Right lobe of liver (tissue), 4 donors: ENCODE measurements around the gene CUBN.

Experiments
- POLR2A ChIP-seq: fragments of 450-650 bp; IDR thresholded peaks from one replicate; pipeline ENCODE4 v1.6.1; 2017; ENCODE audit warnings: antibody characterized with exemption, mild to moderate bottlenecking
- TF ChIP-seq, protein P1 (sequence below), 4 donors: fragments of 200-600 bp in 3 of 4; fragments of 450-650 bp in 1 of 4; IDR thresholded peaks; one replicate each; pipeline versions ENCODE4 v1.5.1 to v1.8.0; 2016 to 2022; ENCODE audit warnings: antibody characterized with exemption in 4 of 4, mild to moderate bottlenecking in 2 of 4
- donor health status: DM: no; HTN: no; CAD: no.
- donor health status: DM: no; HTN: no; CAD: no.
- donor health status: DM: no; HTN: yes; CAD: no.

DNA sequence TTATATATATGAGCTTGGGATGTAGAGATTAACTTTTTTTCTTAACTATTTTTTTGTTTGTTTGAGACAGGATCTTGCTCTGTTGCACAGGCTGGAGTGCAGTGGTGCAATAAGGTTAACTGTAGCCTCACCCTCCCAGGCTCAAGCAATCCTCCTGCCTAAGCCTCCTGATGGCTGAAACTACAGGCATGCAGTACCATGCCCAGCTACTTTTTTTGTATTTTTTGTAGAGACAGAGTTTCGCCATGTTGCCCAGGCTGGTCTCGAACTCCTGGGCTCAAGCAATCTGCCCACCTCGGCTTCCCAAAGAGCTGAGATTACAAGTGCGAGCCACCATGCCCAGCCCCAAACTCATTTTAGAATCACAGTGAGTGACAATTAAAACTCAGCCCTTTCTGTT is 105.2 kb downstream of the CUBN start:
- TF ChIP-seq, protein P1, sequence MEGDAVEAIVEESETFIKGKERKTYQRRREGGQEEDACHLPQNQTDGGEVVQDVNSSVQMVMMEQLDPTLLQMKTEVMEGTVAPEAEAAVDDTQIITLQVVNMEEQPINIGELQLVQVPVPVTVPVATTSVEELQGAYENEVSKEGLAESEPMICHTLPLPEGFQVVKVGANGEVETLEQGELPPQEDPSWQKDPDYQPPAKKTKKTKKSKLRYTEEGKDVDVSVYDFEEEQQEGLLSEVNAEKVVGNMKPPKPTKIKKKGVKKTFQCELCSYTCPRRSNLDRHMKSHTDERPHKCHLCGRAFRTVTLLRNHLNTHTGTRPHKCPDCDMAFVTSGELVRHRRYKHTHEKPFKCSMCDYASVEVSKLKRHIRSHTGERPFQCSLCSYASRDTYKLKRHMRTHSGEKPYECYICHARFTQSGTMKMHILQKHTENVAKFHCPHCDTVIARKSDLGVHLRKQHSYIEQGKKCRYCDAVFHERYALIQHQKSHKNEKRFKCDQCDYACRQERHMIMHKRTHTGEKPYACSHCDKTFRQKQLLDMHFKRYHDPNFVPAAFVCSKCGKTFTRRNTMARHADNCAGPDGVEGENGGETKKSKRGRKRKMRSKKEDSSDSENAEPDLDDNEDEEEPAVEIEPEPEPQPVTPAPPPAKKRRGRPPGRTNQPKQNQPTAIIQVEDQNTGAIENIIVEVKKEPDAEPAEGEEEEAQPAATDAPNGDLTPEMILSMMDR (IDR thresholded peaks at IDR 0.05) = no peak
- TF ChIP-seq POLR2A = no peak
